Measurements from ENCODE around the gene JAG2.
"Not testable (repeated sequence)": the region's sequence is repeated elsewhere in the genome, so short reads cannot be mapped to it uniquely, and the experiment has no call there.

Gene JAG2

DNA sequence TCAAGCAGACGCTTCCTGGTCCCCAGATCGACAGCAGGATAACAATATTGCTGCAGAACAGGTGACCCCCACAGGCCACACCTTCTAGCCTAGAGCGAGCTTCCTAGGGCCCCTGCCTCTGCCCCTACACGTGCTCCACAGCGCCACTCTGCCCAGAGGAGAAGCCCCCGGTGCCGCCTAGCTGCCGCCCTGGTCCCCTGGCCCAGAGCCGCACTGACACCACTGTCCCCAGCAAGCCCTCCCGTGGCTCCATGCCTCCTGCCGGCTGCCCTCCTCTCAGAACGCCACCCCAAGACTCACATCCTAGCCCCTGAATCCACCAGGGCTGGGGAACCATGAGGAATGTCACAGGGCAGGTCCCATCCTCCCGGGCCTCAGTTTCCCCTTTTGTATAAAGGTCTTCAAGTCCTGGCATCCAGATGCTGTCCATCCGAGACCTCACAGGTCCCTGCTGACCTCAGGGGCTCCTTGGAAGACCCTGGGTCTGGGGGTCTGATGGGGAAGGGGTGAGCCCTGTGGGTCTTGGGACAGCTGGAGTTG, 31.0 kb downstream of the JAG2 start:
- no peak for DNase-seq

DNA sequence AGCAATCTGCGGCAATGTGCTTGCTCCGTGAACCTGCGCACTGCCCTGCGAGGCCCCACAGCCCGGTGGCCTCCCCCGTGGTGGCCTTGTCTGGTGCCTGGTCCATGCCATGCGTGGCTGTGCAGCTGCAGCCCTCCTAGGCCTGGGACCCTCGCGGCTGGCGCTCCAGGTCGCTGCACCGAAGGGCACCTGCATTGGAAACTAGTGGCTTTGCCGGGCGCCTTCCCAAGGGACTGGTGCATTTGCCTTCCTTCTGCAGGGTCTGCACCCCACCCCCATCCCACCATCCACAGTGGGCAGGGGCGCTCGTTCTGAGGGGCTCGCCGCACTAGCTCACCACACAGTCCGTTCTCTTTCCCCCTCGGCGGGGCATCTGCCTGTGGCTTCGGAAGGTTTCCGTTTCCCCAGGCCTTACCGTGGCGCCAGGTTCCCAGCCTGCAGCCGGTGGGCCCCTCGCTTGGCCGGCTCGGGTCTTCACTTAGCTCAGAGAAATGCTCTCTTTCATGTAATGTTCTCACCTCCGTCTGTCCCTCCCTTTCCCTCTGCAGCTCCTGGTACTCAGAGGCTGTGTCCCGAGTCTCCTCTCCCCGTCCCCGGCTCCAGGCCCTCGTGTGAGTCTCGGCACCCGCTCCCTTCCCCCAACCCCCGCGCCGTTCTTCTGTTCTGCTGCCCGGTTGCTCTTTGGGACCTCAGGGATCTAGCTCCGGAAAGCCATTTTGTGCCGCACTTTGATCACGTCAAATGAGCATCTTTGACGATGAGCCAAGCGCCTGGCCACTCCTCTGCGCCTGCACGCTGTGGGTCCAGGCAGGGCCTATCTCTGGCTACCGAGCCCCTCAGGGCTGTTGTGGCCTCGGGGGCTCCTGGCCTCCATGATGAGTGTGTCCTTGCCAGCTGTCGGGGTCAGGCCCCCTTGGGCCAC, 31.9 kb downstream of the JAG2 start:
- no peak for DNase-seq

DNA sequence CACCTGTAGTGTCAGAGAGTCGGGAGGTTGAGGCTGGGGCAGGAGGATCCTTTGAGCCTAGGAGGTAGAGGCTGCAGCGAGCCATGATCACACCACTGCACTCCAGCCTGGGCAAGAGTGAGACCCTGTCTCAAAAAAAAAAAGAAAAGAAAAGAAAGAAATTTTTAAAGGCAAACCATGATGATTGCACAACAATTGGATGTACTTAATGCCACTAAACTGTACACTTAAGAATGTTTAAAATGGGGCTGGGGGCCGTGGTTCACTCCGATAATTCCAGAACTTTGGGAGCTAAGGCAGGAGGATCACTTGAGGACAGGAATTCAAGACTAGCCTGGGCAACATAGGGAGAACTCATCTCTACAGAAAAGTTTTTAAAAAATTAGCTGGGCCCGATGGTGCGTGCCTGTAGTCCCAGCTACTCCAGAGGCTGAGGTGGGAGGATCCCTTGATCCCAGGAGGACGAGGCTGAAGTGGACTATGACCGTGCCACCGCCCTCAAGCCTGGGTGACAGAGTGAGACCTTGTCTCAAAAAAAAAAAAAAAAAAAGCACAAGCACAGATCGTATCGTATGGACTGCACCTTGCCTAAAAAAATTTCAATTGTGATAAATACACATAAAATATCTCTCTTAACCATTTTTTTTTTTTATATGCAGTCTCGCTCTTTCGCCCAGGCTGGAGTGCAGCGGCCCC, 32.7 kb downstream of the JAG2 start:
- DNase-seq: no peak

DNA sequence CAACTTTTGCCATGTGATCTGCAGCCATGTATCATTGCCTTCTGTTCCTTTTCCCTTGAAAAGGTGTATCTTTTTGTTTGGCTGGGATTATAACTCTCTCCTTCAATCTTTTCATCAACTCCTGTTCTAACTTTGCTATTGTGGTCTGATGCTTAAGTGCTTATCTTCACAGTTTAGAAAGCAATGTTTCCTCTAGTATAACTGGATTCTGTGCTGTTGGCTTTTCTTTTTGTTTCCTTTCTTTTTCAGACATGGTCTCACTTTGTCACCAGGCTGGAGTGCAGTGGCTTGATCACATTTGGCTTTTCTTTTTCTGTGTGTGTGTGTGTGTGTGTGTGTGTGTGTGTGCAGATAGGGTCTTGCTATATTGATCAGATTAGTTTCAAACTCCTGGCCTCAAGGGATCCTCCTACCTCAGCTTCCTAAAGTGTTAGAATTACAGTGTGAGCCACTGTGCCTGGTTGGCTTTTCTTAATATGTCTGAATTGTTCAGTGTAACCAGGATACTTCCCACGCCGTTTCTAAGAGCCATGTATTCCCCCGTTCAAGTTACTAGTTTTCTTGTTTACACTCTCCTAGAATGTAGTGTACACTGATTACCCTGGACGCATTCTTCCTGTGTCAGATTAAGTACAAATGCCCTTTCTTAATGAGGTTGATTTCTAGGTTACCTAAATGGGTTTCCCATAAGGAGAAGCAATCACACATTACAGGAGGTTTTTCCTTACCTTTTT, 35.5 kb downstream of the JAG2 start:
- no peak for DNase-seq

DNA sequence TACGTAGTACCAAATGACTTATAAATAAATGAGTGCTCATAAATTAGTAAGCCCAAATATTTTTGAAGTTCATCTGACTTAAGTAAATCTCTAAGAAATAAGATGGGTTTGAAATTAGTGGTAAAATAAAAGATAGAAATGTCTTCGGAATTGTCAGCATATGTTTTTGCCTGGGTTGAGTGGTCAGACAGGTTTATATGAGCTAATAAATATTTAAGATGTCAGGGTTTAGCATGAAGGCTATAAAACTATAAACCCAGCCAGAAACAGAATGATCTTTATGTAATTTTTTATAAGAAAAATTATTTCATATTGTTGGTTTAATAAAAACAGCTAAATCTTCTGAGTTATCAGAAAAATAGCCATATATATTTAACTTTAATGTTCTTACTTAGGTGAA, 37.3 kb downstream of the JAG2 start:
- DNase-seq: no peak

DNA sequence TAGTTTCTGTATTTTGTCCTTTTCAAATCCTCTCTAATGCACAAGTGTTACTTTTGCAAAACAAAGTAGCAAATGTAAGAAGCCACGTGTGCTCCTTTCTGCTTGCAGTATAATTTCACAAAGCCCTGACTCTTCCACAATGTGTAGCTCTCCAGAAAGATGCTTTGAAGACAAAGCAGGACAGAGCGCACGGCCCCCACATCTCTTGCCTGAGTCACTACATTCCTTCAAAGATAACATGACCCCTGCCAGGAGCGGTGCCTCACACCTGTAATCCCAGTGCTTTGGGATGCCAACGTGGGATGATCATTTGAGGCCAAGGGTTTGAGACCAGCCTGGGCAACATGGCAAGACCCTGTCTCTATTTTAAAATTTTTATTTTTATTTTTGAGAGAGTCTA, 40.5 kb downstream of the JAG2 start:
- DNase-seq: no peak

DNA sequence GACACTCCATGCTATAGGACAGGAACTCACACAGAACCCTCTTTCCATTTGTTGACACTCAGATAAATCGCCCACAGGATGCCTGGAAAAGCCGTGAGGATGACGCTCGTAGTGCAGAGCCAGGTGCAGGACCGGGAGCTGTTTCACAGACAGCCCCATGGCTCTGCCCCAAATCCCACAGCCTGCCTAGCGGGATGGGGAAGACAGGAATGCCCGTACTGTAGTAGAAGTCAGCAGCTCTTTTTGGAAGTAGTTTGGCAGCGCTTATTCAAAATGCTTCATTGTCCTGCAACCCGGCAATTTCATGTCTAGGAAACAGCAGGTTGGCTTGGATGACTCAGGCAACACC, 41.6 kb downstream of the JAG2 start:
- no peak for DNase-seq

DNA sequence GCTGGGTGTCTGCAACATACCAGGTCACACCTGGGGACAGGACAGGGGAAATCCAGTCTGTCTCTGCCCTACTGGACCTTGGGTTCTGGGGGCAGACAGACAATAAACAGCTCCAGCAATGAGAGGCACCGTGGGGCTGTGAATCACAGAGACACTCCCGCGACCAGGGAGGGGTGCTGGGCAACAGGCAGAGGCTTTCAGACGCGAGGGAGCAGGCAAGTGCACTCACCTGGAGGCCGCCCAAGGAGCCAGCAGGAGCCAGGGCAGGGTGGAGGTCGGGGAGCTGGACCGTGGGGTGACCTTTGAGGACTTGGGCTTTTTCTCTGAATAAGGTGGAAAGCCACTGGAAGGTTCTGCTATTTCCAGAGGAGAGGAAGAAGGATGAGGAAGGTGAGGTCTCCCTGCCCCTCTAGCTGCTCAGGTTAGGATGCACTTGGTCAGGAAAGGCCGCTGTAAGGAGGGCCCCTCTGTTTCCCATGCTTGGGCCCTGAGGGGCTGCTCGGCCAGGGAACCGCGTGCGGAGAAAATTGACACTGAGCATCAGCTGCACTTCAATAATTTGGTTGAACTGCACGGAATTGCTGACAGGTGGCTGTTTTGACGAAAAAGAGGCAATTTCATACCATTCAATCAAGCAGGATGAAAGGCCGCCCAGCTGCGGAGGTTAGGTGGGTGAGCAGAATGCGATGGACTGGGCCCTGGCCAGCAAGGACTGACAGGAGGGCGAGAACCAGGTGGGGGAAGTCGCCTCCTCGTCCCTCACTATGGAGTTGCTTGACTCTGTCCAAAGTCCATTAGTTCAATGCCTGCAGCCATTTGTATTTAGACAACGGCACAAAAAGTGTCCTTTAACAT, 42.2 kb downstream of the JAG2 start:
- DNase-seq: no peak

DNA sequence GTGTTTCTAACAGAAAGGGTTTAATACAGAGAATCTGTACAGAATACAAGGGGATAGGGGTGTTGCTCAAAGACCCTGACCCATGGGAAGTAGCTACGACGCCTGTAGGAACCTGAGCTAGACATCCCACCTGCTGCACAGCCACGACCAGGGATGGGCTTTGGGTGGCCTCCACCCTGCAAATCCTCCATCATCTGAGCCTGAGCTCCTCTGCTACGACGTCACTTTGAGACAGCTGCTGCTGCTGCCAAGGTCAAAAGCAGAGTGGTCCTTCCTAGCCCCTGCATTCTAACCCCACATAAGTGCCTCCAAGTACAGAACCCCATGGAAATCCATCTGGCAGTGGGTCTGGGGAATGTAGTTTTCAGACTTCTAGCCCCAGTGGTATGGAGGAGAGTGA, 43.8 kb downstream of the JAG2 start:
- no peak for DNase-seq

DNA sequence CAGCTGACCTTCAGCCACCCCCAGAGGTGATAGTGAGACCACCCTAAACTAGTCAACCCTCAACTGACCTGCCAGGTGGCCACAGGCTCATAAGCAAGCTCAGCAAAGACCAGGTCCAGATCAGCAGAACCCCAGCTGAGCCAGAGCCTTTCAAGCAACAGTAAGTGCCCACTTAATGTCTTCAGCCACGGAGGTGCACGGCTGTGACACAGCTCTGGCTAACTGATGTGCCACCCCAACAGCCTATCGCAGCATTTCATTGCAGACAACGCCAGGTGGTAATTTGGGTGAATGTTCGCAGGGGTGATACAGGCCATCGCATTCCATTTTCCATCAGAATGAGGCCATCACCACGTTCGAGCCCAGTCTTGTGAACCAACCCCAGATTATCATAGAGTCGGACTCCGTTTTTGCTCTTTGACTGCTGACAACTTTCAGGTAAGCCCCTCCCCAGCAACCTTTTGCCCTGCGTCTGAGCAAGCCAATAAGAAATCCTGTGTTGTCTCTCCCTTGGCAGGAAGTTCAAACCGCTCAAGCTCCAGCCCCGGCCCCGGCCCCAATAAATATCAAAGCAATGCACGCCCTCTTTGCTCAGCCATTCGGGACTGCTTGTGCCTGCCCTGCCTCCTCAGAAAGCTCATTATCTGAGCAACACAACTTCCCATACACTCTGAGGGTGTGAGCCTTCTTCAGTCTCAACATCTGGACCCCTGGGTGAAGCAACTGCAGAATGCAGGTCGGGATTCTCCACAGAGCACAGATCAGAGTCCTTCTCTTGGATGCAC, 44.4 kb downstream of the JAG2 start:
- no peak for DNase-seq

DNA sequence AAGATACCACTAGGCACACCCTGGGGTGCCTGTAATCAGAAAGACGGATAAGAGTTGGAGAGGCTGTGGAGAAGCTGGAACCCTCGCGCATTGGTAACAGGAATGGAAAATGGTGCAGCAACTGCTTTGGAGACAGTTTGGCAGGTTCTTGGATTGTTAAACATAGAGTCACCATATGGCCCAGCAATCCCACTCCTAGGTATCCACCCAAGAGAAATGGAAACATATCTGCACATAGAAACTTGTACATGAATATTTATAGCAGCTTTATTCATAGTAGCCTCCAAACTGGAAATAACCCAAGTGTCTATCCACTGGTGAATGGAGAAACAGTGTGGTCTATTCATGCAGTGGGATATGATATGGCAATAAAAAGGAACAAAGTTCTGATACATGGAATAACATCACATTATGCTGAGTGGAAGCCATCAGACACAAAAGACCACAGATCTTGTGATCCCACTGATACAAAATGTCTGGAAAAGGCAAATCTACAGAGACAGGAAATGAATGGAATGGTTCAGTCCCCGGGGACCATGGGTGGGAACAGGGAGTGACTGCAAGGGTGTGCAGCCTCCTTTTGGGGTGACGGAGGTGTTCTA, 45.4 kb downstream of the JAG2 start:
- DNase-seq: no peak

DNA sequence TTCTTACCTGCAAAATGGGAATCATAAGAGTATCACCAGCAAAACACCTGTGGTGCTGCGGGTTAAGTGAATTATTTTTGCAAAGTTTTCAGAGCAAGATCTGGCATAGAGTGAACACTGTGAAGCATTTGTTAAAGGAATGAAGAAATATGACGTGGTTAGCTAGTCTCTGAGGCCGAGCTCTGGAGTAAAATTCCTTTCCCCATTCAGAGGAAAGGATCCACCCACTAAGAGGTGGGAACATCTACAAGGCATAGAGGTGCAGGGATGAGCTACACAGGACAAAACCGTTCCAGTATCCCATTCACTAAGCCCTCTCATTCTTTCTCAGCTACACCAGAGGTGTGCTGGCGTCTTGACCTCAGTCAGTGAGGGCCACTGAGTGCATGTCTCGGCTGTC, 48.5 kb downstream of the JAG2 start:
- DNase-seq: no peak

DNA sequence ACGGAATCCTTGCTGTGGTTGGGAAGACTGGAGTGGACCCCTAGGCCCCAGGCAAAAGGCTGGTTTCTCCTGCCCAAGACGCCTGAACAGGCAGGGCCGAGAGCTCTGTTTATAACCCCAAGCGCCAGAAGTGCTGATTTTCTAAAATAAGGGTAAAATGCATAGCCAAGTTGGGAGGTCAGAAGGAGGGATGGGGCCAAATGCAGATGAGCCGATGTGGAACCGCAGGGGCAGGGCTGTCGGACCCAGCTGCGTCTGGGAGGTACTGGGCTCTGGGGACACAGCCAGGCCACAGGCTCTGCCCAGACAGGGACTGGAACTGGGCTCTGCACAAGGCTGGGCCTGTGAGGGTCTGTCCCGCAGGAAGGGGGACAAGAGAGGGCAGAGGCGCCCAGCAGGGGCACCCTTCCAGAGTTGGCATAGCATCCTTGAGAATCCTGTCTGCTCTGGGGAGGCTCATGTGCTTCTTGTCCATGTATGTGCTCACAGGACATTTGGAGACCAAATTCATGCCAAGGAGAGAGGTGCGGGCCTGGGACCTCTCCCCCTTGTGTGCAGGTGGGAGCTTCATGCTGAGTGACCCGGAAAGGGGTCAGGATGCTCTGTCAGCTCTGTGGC, 49.1 kb downstream of the JAG2 start:
- DNase-seq: no peak

DNA sequence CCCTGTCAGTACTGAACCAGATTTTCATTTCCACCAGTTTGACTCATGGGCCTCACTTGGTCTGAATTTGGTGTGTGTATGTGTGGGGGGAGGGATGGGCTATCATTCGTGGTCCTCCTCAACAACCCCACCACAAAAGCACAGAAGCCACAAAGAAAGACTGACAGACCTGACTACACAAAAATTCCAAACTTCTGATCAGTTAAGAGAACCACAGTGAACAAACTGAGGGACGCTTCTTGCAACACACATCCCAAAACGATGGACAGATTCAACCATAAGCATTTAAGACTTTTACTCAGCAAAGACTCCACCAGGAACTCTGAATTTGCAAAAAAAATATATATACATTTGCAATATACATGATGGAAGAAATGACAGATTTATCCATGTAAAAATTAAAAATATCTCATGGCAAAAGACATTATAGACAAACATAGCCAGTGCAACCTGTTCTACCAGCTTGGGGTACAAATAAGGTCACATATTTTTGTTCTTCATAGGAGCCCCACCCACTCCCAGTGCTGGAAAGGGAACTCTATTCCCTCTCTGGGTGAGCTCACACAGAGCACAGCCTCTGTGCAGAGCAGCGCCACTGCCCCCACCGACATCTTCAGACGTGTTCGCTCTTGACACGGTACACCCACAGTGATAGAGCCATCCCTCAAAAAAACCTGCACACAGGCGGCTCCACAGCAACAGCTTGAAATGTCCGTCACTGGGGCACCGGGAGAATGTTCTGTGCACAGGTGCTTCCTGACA, 49.7 kb downstream of the JAG2 start:
- no peak for DNase-seq

DNA sequence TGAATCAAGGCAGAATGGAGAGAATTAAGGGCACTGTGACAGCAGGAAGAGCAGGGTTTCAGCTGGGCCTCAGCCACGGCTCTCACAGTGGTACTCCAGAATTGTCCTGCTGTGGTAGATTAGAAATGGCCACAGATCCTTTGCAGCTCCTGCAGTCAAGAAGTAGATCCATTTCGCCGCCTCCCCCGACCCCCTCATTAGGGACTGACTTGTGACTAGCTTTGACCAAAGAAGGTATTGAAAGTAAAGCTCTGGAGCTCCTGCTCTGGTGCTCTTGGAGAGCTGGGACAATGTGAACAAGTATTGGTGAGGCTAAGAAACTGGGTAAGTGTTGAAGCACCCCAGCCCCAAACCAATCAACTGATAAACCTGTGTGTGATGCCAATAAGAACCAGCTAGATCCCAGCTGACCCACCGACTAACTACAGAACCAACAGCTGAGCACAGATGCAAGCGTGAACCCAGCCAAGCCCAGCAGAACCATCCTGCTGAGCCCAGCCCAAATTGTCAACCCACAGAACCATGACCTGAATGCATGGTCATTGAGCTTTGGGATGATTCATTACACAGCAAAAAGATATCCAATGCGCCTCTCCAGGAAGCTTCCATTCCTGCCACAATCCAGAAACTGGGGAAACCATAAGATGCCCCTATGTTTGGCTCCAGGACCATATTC, 50.7 kb downstream of the JAG2 start:
- no peak for DNase-seq

DNA sequence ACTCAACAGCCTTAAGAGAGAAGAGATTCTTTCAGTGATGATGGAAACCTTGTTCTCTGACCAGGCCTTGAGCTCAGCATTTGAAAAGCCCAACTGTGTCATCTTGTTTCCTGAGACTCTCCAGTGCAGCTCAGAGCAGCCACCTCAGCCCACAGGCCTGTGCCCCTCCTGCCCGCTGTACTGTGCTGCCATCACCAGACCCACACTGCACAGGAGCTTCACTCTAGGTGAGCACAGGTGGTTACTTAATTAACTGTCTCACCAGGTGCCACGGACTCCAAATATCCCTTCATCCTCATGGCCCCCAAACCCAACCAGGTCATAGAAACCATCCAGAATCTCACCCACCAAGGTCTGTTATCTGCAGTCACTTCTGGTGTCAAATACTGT, 51.3 kb downstream of the JAG2 start:
- no peak for DNase-seq

DNA sequence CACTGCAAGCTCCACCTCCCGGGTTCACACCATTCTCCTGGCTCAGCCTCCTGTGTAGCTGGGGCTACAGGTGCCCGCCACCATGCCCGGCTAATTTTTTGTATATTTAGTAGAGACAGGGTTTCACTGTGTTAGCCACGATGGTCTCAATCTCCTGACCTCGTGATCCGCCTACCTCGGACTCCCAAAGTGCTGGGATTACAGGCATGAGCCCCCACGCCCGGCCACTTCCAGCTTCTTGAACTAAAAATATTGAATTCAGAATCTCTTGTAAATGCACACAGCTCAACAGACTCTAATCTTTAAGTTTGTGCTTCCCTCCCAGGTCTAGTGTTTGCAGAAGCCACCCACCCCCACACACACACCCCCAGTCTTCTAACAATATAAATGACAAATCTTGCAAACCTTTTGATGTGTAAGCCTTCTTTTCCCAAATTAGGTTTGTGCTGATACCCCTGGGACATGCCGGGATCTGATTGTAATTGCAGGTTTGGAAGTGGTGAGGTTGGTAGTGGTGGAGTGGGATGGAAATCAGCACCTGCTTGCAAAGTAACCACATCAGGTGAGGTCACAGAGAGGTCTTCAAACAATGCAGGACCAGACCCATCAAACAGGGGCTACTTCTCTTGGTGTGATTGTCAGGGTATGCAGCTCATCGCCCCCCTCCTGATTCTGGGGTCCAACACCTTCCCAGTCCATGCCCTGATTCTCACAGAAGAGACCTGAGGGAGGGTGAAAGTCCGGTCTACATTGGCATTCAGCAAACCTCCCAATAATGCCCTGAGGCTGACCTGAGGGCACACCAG, 51.9 kb downstream of the JAG2 start:
- DNase-seq: no peak

DNA sequence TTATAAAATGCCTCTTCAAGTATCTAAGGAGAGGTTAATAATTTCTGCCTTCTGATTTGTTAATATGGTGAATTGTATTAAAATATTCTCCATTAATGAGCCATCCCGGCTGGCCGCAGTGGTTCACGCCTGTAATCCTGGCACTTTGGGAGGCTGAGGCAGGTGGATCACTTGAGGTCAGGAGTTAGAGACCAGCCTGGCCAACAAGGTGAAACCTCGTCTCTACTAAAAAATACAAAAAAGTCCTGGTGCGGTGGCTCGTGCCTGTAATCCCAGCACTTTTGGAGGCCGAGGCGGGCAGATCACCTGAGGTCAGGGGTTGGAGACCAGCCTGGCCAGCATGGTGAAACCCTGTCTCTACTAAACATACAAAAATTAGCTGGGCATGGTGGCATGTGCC, 59.3 kb downstream of the JAG2 start:
- not testable (repeated sequence) for DNase-seq

DNA sequence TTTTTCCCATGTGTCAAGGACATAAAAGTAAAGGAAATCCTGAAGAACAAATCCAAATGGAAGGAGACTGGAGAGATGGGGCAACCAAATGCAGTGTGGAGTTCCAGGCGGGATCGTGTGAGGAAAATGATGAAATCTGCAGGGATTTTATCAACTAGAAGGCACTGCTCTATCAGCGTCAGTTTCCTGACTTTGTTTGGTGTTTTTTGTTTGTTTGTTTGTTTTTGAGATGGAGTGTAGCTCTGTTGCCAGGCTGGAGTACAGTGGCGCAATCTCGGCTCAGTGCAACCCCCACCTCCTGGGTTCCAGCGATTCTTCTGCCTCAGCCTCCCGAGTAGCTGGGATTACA, 60.1 kb downstream of the JAG2 start:
- no peak for DNase-seq
